AG04450 (cell line): ENCODE data around the gene UFSP2. TPM values are rescaled to one million over a fixed set of nuclear protein-coding genes. Genes with fewer than 3 reads are reported as not detected.

Experiments used
- CTCF ChIA-PET: fragments of 300-600, 350-600 bp; formaldehyde crosslinking; extraction: SDS; loops from one replicate; lab custom pipeline; 2022; ENCODE audit warnings: antibody characterized with exemption, inconsistent platforms; lab: Charles Lee
- POLR2A ChIA-PET: fragments of 350-600 bp; formaldehyde crosslinking; extraction: SDS; loops from one replicate; lab custom pipeline; 2021; ENCODE audit warnings: antibody characterized with exemption, inconsistent platforms; lab: Yijun Ruan, JAX
- DNase-seq: peaks from one replicate; pipeline ENCODE4 v3.0.0-alpha.2; 2011; ENCODE audit warnings: low read depth, low spot score
- H3K27ac ChIP-seq: one replicate; pipeline ENCODE4 v1.5.1; 2012; ENCODE audit warnings: low read depth, low read length, control low read depth
- H3K27me3 ChIP-seq: one replicate; pipeline ENCODE4 v1.6.0; 2012; ENCODE audit warnings: low read length; ENCODE audit not compliant: control insufficient read depth, insufficient read depth
- H3K4me3 ChIP-seq: 2 replicates; pipeline ENCODE4 v1.5.1; 2011; ENCODE audit warnings: mild to moderate bottlenecking, low read depth, low read length, control low read depth
- H3K9me3 ChIP-seq: 2 replicates; pipeline ENCODE4 v1.5.1; 2012; ENCODE audit warnings: low read length; ENCODE audit not compliant: control insufficient read depth, insufficient read depth
- polyA plus RNA-seq: library from polyadenylated mRNA; depleted of rRNA; stranded (reverse); fragments of >200 nt; gene quantifications from 2 replicates; pipeline ENCODE4 v1.2.3, GENCODE V29; 2011
- TF ChIP-seq, protein P1 (sequence below): IDR thresholded peaks from 2 replicates; pipeline ENCODE4 v1.5.1; 2011; ENCODE audit warnings: low read depth, low read length, control low read depth, inconsistent platforms

The UFSP2 gene
- polyA plus RNA-seq, 1 experiment: 54.1 TPM

DNA sequence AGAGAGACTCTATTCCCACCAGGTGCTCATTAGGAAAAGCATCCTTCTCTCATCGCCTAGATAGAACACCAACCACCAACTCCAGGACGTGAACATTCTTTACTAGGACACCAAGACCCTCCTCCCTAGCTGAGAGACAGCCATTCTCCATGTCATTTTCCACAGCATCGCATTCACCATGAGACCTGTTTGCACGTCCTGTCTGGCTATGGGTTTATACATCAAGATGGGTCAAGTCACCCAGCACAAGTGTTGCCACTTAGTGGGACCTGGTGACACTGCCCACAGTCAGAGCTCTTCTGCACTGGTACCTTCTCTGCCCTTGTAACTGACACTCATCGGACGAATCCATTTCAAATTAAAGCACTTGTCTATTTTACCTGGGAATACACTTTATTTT, 47.5 kb downstream of the UFSP2 start:
- ChIA-PET POLR2A (no interaction called here), CTCF (no interaction called here)

DNA sequence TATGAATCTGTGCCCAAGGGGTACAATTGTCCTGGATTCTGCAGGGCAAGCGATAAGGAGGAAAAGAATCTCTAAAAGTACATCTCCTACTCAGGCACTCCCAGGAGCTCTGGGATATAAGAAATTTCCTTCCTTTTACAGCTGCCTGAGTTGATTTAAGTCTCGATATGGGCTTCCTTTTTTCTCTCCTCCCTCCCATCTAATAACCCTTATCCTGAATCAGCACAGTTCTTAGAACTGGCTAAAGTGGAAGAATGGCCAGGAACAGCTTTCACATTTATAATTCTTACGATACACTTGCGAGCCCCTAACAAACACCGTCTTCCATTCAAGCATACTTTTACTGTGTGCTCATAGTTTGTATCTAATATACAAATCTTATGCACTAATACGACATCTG, 51.2 kb downstream of the UFSP2 start:
- no peaks in the 10 kb centered on the region for H3K9me3 ChIP-seq
- CTCF ChIA-PET: interaction anchor here (0.6 kb wide), 1 partner anchor 161 kb away, joined by 5 read pairs; the partner anchor contains the start of gene PDLIM3
- no peak overlapping the region for H3K4me3 ChIP-seq
- POLR2A ChIA-PET: no interaction called here
- TF ChIP-seq, protein P1, sequence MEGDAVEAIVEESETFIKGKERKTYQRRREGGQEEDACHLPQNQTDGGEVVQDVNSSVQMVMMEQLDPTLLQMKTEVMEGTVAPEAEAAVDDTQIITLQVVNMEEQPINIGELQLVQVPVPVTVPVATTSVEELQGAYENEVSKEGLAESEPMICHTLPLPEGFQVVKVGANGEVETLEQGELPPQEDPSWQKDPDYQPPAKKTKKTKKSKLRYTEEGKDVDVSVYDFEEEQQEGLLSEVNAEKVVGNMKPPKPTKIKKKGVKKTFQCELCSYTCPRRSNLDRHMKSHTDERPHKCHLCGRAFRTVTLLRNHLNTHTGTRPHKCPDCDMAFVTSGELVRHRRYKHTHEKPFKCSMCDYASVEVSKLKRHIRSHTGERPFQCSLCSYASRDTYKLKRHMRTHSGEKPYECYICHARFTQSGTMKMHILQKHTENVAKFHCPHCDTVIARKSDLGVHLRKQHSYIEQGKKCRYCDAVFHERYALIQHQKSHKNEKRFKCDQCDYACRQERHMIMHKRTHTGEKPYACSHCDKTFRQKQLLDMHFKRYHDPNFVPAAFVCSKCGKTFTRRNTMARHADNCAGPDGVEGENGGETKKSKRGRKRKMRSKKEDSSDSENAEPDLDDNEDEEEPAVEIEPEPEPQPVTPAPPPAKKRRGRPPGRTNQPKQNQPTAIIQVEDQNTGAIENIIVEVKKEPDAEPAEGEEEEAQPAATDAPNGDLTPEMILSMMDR: no peak
- H3K27ac ChIP-seq: no peak overlapping the region
- H3K27me3 ChIP-seq: no peaks in the 10 kb centered on the region
- DNase-seq: no peak

More for the DNA sequence above, 47.5 kb downstream of the UFSP2 start:
- no peak overlapping the region for H3K27ac ChIP-seq
- H3K27me3 ChIP-seq: no peaks in the 10 kb centered on the region
- DNase-seq: no peak
- H3K4me3 ChIP-seq: no peak overlapping the region
- no peaks in the 10 kb centered on the region for H3K9me3 ChIP-seq
- TF ChIP-seq, protein P1: no peak

DNA sequence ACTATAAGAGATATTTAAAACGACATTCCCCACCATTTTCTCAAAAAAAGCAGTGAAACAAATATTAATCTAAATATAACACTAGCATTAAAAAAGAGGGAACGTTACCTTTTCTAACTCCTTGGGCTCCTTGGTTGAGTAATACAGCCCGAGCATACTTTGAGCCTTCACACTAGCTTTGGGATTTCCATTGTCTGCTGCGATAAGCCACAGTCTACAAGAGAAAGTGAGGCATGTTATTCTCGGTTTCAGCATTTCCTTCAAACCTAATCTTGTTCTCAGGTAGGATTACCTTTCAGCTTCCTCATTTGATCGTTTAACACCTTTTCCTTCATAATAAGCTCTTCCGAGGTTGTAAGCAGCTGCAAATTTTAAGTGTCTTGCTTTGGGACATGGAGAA, 51.7 kb downstream of the UFSP2 start:
- Histone ChIP-seq H3K27me3 (no peaks in the 10 kb centered on the region), H3K4me3 (no peak overlapping the region), H3K9me3 (no peaks in the 10 kb centered on the region), H3K27ac (no peak overlapping the region)
- DNase-seq: no peak
- POLR2A ChIA-PET: no interaction called here
- TF ChIP-seq, protein P1: no peak
- CTCF ChIA-PET: interaction anchor here (0.6 kb wide), 1 partner anchor 162 kb away, joined by 5 read pairs; the partner anchor contains the start of gene PDLIM3

DNA sequence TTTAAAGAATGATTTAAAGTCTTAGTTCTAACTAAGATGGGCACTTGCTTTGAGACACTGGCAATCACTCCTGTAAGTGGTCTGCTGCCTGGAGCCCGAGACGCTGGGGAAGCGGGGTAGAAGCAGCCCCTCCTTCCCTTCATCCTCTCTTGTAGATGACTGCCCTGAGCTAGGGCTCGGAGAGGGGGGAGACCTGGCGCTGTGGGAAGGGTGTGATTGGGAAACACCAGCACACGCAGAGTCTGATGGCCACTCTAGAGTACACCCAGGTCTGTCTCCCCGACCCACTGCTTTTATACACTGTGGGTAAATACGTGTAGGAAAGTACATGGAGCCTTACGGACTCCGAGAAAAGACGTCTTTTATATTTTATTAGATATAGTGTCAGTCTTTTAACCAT, 54.1 kb downstream of the UFSP2 start:
- Histone ChIP-seq H3K4me3 (no peak overlapping the region), H3K9me3 (no peaks in the 10 kb centered on the region), H3K27ac (no peak overlapping the region), H3K27me3 (no peaks in the 10 kb centered on the region)
- TF ChIP-seq, protein P1: no peak
- no peak for DNase-seq
- POLR2A ChIA-PET: no interaction called here
- CTCF ChIA-PET: no interaction called here

DNA sequence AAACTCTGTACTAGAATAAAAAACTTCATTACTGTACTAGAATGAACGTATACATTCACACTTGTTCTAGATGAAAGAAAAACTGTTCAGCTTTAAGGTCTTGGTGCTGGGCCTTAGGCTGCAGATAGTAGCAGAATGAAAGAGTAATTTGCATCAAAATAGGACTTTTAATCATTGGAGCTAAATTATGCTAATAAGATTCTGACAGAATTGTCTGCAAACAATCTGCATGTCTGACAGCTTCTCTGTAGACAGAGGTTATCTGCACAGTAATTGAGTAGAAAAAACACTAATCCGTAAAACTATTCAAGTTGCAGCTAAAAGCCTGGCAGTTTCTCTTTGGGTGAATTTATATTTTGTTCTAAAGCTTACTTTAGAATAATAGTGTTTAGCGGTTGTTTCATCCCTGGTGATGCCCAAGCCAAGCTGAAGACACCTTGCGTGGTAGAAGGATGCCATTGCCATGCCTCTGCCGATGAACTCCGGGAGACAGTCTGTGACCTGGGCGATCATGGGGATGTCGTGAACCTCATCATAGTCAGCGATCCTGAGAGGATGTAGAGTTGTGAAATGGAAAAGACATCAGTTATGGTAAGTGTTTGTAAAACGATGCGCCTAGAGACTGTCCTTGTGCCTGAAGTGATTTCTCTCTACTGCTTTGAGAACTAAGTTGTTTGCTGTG, 55.4 kb downstream of the UFSP2 start:
- CTCF ChIA-PET: interaction anchor here (0.6 kb wide), 1 partner anchor 236 kb away, joined by 3 read pairs; no protein-coding TSS in a partner anchor
- Histone ChIP-seq H3K27ac (no peak overlapping the region), H3K9me3 (no peaks in the 10 kb centered on the region), H3K4me3 (no peak overlapping the region), H3K27me3 (no peaks in the 10 kb centered on the region)
- TF ChIP-seq, protein P1: no peak
- POLR2A ChIA-PET: no interaction called here
- DNase-seq: no peak
